SK-N-DZ (cell line): ENCODE measurements around the gene TRABD2B.
A peak's percentile ranks its signal among the peaks of the same experiment; 100 is the strongest.

ENCODE experiments used
- DNase-seq: peaks from one replicate; pipeline ENCODE4 v3.0.0-alpha.2; 2015; ENCODE audit warnings: low spot score

The TRABD2B gene

DNA sequence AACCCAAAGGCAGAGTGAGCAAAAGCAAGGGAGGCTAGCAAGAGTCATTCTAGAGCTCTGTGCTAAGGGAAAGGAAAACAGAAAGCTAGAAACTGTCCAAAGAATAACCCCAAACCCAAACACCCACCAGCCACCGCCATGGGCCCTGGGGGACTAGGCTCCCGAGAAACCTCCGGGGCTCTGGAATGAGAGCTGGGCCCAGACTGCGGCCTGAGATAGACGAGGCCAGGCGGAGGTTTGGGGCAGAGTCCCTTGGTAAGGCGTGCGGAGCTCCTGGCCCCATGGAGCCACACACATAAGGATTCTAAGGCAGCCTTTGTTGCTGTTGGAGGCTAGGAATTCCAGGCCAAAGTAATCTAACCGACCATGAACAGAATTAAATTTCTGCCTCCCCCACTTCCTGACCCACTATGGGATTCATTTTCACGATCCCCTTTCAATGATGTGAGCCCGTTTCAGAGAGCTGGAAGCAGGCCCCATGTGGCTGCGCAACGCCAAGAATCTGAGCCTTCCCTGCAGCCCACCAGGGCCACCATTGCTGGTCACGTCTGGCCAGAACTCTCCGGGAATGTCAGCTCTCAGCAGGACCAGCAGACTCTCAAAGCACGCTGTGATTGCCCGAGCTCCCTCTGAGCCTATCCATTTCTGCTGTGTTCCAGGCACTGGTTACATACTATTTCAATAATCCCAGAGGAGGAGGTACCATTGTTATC is 145.0 kb downstream of the TRABD2B start:
- no peak for DNase-seq

DNA sequence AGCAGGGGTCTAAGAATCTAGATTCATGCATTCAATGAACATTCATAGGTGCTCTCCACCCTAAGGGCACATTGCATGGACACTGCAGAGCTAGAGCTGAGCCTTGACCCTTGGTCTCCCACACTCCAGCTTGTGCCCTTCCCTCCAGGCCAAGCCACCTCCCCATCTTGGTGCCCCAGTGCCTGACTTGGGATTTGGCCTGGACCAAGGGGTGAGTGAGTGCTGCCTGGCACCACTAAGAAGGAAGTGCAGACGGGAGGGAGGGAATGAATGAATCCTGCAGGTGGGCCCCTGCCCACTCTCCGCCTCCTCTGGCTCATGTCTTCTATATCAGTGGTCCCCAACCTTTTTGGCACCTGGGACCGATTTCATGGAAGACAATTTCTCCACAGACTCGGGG is 146.7 kb downstream of the TRABD2B start:
- DNase-seq = no peak

DNA sequence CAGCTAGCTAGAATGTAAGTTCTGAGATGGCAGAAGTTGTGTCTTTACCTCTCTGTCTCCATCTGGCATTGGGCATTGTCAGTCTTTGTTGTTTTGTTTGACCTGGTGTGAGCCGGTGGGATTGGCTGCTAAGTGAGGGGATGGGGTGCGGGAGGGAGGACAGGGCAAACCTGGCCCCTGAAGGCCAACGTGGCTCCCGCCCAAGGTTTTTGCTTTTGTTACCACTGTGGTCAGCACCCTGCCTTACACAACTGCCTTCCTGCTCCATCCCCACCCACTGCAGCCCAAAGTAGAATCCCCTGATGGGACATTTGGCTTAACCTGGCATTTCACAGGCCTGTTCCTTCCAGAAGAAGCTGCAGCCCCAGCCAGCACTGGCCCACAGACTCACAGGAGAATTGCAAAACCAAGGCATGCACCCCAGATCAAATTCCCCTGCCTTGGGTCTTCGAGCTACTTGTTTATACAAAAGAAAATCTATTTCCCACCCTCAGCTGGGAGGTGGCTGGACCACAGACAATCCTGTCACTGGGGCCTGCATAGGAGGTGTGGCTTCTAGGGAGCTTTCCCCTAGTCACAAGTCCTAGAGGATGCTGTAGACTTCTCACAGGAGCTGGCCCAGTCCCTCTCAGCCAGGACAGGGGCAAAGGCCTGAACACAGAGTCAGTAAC is 147.5 kb downstream of the TRABD2B start:
- no peak for DNase-seq

DNA sequence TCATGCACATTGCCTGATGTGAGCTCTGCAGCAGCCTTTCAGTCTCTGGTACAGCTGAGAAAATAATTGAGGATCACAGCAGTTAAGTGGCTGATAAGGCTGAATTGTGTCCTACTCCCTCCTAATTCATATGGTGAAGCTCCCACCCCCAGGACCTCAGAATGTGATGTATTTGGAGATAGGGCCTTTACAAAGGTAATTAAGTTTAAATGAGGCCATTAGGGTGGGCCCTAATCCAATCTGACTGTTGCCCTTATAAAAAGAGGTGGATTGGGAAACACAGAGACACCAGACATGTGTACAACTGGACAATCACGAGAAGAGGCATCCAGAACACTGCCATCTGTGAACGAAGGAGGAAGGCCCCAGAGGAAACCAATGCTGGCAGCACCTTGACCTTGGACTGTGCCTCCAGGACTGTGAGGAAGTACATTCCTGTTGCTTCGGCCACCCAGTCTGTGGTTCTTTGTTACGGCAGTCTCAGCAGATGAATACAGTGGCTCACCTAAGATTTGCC is 148.1 kb downstream of the TRABD2B start:
- peak; percentile 98 for DNase-seq

DNA sequence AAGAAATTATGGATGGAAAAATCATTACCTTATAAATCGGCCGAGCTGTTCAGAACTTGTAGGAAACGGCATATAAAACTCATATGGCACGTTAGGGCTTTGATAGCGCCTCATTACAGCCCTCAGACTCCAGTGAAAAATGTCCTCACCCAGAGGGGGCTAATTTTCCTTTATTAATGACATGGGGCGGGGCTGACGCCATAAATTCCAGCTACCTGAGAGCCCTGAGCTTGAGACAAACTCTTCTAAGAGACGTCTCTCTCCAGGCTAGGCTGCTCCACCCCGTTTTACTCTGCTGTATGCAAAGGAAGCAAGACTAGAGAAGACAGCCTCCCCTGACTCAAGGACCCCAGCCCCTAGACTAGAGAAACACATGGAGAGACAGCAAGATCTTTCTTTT is 149.4 kb downstream of the TRABD2B start:
- no peak for DNase-seq

DNA sequence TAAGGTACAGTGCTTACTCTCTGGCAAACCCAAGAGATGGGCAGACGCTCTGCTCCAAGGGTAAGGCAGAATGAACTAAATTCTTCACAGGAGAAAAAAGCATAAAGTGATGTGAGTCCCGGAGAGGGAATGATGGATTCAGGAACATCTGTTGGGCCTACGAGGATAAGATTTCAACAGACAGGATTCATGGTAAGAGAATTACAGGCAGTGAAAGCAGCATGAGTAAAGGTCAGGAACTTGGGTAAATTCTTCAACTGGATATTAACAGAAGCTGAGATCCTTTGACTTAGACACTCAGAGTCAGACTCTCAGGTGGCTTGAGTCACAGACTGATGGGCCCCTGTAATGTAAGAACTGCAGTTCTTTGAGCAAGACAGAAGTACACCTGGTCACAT is 152.6 kb downstream of the TRABD2B start:
- DNase-seq = no peak

DNA sequence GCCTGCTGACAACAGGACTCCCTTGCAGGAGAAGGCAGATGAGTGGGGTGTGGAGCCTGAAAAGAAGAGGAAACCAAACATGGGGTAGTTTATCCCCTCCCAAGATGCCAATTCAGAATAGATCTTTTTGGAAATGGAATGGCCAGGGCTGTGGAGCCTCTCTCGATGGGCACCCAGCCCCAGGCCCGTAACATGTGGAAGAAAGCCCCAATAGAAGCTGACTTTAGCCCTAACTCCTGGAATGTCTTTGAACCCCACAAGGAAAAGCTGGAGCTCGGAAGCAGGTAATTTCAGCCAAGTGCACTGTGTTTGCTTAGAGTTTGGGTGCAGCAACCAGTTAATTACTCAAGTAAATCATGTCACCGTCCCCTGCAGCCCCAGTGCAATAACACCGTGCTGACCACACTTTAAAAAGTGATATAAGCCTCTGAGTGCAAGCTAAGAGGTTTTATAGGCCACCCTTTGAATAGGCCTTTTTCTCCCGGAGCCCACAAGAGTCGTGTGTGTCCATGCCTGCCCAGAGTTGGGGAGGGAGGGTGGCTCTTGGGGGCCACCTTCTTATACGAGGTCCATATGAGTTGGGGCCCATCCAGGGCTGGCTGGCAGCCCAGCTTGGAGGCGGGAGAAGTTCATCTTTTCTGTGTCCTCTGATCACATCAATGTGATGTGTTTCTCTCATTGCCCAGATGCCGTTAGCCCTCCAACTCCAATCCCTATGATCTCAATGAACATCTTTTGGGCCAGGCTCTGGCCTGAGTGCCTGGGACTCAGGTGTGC is 153.2 kb downstream of the TRABD2B start:
- no peak for DNase-seq

DNA sequence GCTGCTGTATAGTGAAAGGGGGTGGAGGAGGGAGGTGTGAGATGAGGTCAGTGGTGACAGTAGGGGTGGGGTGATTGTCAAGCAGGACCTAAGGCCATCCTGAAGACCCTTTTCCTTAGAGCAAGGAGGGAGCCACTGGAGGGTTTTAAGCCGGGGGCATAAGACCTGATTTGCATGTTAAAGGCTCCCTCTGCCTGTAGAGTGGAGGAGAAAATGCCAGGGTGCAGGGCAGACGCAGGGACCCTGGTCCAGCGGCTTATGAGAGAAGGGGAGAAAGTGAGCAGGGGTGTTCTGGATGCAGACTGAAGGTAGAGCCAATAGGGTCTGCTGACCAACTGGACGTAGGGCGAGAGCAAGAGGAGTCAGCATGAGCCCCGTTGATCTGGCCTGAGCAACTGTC is 154.1 kb downstream of the TRABD2B start:
- DNase-seq = no peak

DNA sequence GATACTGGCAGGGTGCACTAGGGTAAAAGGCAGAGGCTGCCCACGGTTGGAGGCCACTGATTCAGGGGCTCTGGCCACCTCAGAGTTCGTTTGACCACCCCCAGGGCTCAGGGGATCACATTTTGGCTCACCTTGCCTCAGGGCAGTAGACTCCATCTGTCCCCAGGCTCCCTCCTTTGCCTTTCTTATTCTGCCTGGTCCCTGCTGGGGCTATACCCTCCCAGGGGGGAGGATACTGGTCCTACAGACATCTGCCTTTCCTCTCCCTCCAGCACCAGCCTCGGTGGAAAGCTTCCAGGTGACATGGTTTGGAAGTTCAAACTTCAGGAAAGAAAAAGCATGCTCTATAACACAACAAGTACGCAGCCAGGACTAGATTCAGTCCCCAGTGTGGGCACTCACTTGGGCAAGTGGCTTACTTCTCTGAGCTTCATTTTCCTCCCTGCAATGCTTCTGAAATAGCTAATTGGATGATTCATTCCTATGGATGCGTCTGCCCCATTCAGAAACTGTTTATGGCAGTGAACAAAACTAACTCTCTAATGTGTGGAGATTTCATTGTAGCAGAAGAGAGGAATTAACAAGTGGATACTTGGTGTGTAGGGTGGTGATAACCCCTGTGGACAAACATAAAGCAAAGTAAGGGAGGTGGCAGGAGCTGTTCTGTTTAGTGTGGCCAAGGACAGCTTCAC is 154.8 kb downstream of the TRABD2B start:
- no peak for DNase-seq

DNA sequence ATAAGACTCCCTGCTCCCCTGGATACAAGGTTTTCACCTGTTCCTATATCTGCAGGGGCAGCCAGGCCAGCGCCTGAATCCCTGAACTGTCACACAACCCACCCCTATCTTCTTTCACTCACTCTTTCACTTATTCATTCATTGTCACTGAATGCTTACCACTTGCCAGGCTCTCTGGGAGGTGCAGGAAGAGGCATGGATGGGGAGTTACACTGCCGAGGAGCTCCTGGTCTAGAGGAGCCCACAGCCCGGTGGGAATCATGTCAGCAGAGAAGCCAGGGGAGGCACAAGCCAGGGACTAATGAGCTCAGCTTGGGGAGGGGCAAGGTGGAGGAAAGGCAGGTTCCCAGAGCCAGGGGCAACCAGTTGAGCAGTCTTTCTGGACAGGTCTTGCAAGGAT is 155.8 kb downstream of the TRABD2B start:
- no peak for DNase-seq

DNA sequence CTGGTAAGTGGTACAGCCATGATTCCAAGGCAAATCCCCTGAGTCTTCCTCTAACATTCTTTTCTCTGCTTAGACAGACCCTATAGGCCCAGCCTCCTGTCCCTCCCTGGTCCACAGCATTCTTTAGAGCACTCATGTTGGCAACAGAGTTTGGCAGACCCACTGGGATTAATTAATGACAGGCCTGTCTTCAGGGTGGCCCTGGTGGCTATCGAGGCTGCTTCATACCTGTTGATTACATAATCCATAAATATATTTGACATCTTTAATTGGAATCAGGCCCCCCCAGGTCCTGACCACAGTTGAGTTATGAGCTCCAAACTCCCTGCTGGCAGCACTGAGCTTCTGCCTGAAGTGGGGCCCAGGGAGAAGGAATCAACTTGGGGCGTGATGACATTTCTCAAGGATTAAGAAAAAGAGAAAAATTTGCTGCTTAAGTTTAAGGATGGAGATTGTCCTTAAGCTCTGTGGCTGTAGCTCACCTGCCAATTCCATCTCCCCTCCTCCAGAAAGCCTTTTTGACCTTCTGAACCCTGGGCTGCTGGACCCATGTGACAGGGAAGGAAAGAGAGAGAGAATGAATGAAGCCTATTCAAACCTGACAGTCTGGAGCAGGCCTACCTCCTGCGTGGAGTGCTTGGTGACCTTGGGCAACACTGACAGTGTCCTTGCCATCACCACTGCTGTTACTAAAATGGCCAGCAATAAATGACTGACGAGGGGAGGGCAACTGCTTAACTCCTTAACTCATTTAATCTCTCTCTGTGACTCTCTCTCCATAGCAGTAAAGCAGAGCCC is 156.6 kb downstream of the TRABD2B start:
- no peak for DNase-seq

DNA sequence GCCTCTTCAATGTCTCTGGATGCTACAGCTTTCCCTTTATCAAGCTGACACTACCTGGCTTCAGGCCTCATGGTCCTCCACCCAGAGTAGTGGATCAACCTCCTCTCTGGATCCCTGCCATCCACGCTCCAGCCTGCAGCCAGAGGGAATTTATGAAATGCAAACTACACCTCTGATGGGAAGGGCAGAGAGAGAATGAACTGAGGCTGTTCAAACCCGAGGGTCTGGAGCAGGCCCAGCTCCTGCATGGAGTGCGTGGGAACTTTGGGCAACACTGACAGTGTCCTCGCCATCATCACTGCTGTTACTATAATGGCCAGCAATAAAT is 157.8 kb downstream of the TRABD2B start:
- no peak for DNase-seq

DNA sequence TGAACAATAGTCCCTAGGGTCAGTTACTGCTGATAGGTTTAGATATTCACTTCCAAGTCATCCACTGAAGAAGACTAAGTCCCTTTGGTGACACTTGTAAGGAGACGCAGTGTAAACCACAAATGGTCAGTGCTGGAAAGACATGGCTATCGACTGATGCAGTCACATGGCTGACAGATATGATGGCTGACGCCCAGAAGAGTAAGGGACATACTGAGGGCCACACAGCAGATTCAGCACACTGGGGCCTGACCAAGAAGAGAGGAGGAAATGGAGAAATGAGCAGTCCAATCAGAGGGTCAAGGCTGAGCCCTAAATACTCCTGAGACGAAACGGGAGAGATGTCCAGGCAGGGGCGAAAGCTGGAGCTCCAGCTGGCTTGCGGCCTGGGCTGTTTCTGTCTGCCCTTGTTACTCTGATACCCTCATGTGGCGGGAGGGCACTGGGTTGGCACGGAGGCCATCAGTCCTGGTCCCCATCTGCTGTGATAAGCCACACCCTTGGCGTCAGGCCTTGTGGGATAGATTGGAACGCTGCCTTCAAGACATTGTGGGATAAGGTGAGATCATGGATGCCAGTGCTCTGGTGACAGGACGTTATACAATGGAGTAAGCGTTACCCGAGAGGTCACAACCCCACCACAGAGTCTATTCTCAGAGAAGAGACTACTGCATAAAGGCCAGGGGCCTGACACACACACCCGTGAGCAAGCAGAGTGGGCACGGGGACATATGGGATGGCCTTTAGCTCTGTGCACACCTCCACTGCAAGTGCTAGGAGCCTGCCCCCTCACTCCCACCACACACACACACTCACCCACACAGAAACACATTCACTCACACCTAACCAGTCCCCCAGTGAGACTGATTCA is 158.4 kb downstream of the TRABD2B start:
- DNase-seq = no peak

DNA sequence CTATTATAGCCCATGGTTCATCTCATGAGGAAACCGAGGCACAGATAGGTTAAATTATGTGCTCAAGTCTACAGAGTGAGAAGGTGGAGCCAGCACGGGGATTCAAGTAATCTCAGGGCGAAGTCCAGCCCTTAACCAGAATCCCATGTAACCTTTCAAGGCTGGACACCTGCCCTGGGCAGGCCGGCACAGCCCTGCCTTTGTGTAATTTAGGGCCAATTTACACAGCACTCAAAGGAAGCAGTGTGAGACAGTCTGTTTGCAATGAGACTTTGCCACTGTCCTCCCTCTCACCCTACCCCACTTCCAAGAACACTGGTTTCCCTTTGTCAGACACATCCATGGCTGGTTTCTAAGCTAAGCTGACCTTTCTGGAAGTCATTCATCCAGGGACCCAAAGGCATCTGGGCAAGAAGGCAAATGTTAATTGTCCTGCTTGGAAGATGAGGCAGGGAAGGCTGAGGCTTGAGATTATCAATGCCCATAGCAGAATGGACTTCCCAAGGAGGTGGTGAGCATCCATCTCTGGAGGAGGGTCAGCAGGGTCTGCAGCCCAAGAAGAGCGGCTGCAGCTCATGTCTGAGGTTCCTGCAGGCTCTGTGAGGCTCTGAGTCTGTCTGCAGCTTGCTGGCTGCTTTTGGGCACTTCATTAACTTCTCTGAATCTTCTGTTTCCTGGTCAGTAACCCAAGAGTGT is 159.2 kb downstream of the TRABD2B start:
- DNase-seq = no peak

DNA sequence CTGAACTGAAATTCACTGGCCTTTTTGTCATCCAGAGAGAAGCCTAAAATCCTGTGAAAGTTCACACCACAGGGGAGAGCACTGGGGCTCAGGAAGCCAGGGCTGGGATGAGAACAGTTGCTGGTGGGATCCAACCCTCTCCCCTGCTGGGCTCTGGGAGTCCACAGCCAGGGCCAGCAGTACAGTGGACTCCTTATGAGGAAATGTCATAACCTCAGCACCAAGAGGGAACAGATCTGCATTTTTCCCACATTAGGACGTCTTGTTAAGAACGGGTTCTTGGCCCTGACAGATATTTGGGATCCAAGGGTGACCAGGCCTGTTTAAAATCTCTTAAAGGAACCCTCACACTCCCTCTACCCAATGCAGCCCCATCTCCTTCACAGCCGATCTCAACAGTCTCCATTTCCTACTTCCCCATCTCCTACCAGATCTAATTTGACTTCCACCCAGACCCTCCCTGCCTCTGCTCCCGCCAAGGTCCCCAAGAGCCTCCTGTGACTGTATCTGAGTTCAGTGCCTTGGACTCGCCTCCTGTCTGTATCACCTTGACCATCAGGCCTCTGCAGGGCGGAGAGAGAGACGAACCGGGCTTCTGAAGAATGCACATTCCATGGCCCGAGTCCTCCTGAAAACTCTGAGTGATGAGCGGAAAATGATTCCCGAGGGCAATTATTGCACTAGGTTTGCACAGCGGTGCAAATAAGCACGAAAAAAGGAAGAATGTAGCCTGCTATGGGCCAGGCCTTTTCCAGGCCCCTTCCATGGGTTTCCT is 159.9 kb downstream of the TRABD2B start:
- DNase-seq = no peak

DNA sequence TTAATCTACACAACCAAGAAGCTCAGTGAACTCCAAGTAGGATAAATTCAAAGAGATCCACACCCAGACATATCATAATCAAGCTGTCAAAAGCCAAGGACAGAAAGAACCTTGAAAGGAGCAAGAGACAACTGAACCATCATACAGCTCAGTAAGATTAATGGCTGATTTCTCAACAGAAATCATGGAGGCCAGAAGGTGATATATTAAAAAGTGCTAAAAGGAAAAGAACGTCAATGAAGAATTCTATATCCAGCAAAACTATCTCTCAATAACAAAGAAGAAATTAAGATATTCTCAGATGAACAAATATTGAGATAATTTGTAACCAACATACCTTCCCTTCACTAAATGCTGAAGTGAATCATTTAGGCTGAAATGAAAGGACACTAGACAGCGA is 161.8 kb downstream of the TRABD2B start:
- DNase-seq = no peak

DNA sequence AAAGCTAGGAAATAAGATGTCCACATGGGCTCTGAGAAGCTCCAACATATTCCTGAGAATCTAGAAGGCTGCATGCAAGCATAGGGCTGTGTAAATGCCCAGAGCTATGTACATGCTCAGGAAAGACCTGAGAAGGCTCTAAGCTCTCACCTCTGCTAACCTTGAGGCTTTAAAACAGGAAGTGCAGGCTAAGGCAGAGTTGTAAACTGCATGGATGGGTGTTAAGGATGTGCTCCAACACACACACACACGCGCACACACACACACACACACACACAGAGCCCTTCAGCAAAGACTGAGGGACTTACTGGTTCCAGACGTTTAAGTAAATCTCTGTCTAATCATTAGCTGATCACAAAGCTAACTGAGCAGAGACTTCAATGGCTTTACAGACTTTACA is 162.9 kb downstream of the TRABD2B start:
- DNase-seq = no peak

DNA sequence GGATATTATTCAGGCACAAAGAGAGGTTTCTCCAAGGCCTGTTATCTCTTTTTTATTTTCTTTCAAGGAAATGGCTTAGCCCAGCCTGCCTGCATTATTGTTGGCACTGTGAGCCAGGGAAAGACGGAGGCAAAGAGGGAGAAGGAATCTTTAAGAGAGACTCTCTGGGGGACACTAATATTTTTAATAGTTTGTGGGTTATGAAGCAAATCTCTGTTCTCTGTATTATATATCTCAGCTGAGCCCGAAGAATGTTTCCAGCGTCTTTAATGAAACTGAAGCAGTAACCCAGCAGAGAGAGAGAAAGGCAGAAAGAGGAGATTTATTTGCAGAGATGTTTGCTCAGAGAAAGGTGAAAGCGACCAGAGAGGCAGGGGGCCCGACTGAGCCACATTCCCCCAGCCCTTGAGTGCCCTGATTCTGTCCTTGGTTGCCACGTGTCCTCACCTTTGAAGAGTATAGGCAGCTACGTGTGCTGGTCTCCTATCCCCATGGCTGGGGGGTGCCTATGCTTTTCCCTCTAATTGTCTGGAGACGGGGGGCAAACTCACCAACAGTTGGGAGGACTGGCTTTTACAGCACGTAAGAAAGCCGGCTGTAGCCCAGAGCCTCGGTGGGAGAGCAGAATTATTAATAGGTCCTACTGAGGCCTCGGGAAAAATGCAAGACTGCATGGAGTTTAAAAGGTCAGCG is 166.4 kb downstream of the TRABD2B start:
- no peak for DNase-seq
